OCI-LY1 (cell line): Measurements from ENCODE around the gene GLI2.

ENCODE experiments used
- H2AFZ ChIP-seq: fragments of 200-600 bp; sonication (generic), shearing (Covaris generic); 2 replicates; pipeline ENCODE4 v1.6.0; 2014; ENCODE audit warnings: antibody characterized with exemption, mild to moderate bottlenecking, low read length
- H3F3A ChIP-seq: fragments of 200-600 bp; sonication (generic), shearing (Covaris generic); 2 replicates; pipeline ENCODE4 v1.6.0; 2014; ENCODE audit warnings: mild to moderate bottlenecking, antibody characterized with exemption, low read length, moderate library complexity; ENCODE audit not compliant: insufficient read depth
- H3K27ac ChIP-seq: fragments of 200-600 bp; sonication (generic); 2 replicates; pipeline ENCODE4 v1.5.1; 2014; ENCODE audit warnings: low read length, mixed run types, mild to moderate bottlenecking, low read depth; ENCODE audit not compliant: poor library complexity, severe bottlenecking
- H3K27me3 ChIP-seq: fragments of 200-600 bp; sonication (generic); 2 replicates; pipeline ENCODE4 v1.6.0; 2014; ENCODE audit warnings: antibody characterized with exemption, mild to moderate bottlenecking, low read length, moderate library complexity; ENCODE audit not compliant: insufficient read depth
- H3K36me3 ChIP-seq: fragments of 200-600 bp; sonication (generic); 2 replicates; pipeline ENCODE4 v1.6.1; 2014; ENCODE audit warnings: mild to moderate bottlenecking, antibody characterized with exemption, low read length, moderate library complexity, mixed read lengths; ENCODE audit not compliant: insufficient read depth
- H3K4me1 ChIP-seq: fragments of 200-600 bp; sonication (generic); 2 replicates; pipeline ENCODE4 v1.5.1; 2014; ENCODE audit warnings: mild to moderate bottlenecking, low read length, moderate library complexity; ENCODE audit not compliant: insufficient read depth, severe bottlenecking
- H3K4me2 ChIP-seq: fragments of 200-600 bp; sonication (generic), shearing (Covaris generic); 2 replicates; pipeline ENCODE4 v1.6.1; 2014; ENCODE audit warnings: low read length
- H3K4me3 ChIP-seq: fragments of 200-600 bp; sonication (generic); 2 replicates; pipeline ENCODE4 v1.5.1; 2014; ENCODE audit warnings: low read length, low read depth, mild to moderate bottlenecking, mixed read lengths; ENCODE audit not compliant: poor library complexity, severe bottlenecking
- H3K79me2 ChIP-seq: fragments of 200-600 bp; shearing (Covaris generic); 2 replicates; pipeline ENCODE4 v1.6.1; 2016; ENCODE audit warnings: mixed run types, low read length, mixed read lengths; ENCODE audit not compliant: insufficient read depth
- H3K9ac ChIP-seq: fragments of 200-600 bp; sonication (generic), shearing (Covaris generic); 2 replicates; pipeline ENCODE4 v1.6.1; 2014; ENCODE audit warnings: mild to moderate bottlenecking, low read length, mixed read lengths
- H3K9me2 ChIP-seq: fragments of 200-600 bp; sonication (generic), shearing (Covaris generic); 2 replicates; pipeline ENCODE4 v1.6.1; 2014; ENCODE audit warnings: low read depth, mild to moderate bottlenecking, low read length, mixed read lengths
- H3K9me3 ChIP-seq: fragments of 200-600 bp; shearing (Covaris generic); 2 replicates; pipeline ENCODE4 v1.6.1; 2014; ENCODE audit warnings: low read length, mixed read lengths
- H4K20me1 ChIP-seq: fragments of 200-600 bp; sonication (generic), shearing (Covaris generic); 2 replicates; pipeline ENCODE4 v1.6.0; 2016; ENCODE audit warnings: mild to moderate bottlenecking, low read length; ENCODE audit not compliant: insufficient read depth
- CTCF ChIP-seq: fragments of 200-600 bp; sonication (generic), shearing (Covaris generic); IDR thresholded peaks from 2 replicates; pipeline ENCODE4 v1.5.1; 2017; ENCODE audit warnings: mild to moderate bottlenecking, antibody characterized with exemption, low read length, moderate library complexity, mixed read lengths
- EZH2 ChIP-seq: fragments of 200-600 bp; sonication (generic), shearing (Covaris generic); IDR thresholded peaks from 2 replicates; pipeline ENCODE4 v1.8.0; 2017; ENCODE audit warnings: borderline replicate concordance, mixed run types, mild to moderate bottlenecking, antibody characterized with exemption, low read length, moderate library complexity, mixed read lengths

GLI2 gene

GRCh38 chr2:120751553-120751952, 15.9 kb downstream of the GLI2 start:
- H3K79me2 ChIP-seq: no peaks in the 10 kb centered on the region
- TF ChIP-seq CTCF (no peak), EZH2 (no peak)
- no peaks in the 10 kb centered on the region for H4K20me1 ChIP-seq

GRCh38 chr2:120754067-120754960, 18.6 kb downstream of the GLI2 start:
- no peaks in the 10 kb centered on the region for H3F3A ChIP-seq
- no peak overlapping the region for H3K4me3 ChIP-seq
- H3K27me3 ChIP-seq: no peaks in the 10 kb centered on the region
- no peak overlapping the region for H3K9ac ChIP-seq
- H3K36me3 ChIP-seq: no peaks in the 10 kb centered on the region
- H3K9me2 ChIP-seq: no peaks in the 10 kb centered on the region
- TF ChIP-seq CTCF (no peak), EZH2 (no peak)
- no peaks in the 10 kb centered on the region for H4K20me1 ChIP-seq
- H2AFZ ChIP-seq: no peak overlapping the region
- H3K79me2 ChIP-seq: no peaks in the 10 kb centered on the region
- no peaks in the 10 kb centered on the region for H3K9me3 ChIP-seq
- H3K4me2 ChIP-seq: no peak overlapping the region
- H3K4me1 ChIP-seq: no peaks in the 10 kb centered on the region
- H3K27ac ChIP-seq: no peak overlapping the region

More at GRCh38 chr2:120751553-120751952, 15.9 kb downstream of the GLI2 start:
- Histone ChIP-seq H3F3A (no peaks in the 10 kb centered on the region), H3K4me3 (no peak overlapping the region), H3K9me3 (no peaks in the 10 kb centered on the region), H3K4me2 (no peak overlapping the region), H3K9me2 (no peaks in the 10 kb centered on the region), H3K36me3 (no peaks in the 10 kb centered on the region), H3K27me3 (no peaks in the 10 kb centered on the region), H3K9ac (no peak overlapping the region), H3K4me1 (no peaks in the 10 kb centered on the region), H3K27ac (no peak overlapping the region), H2AFZ (no peak overlapping the region)

GRCh38 chr2:120758181-120759144, 22.8 kb downstream of the GLI2 start:
- Histone ChIP-seq H3K4me1 (no peaks in the 10 kb centered on the region), H4K20me1 (no peaks in the 10 kb centered on the region), H2AFZ (no peak overlapping the region), H3K9me3 (no peaks in the 10 kb centered on the region), H3K4me3 (no peak overlapping the region), H3K9me2 (no peaks in the 10 kb centered on the region), H3F3A (no peaks in the 10 kb centered on the region), H3K9ac (no peak overlapping the region), H3K79me2 (no peaks in the 10 kb centered on the region), H3K36me3 (no peaks in the 10 kb centered on the region), H3K4me2 (no peak overlapping the region), H3K27me3 (no peaks in the 10 kb centered on the region), H3K27ac (no peak overlapping the region)
- TF ChIP-seq CTCF: no peak
- no peak for TF ChIP-seq EZH2
